GM12891 (cell line): ENCODE data around the gene ABCC1.
A peak's percentile ranks its signal among the peaks of the same experiment; 100 is the strongest.

ENCODE experiments used
- DNase-seq: peaks from one replicate; pipeline ENCODE4 v3.0.0; 2011; ENCODE audit warnings: low spot score; ENCODE audit not compliant: insufficient read length
- FAIRE-seq: peaks from 2 replicates; lab custom pipeline; 2011; peaks lifted over from hg19 to GRCh38; lab: Jason Lieb, UNC
- PAX5 ChIP-seq: IDR thresholded peaks from 2 replicates; pipeline ENCODE4 v1.6.1; 2011; ENCODE audit warnings: low read length, moderate library complexity, mild to moderate bottlenecking; ENCODE audit not compliant: insufficient read depth, severe bottlenecking
- POLR2A ChIP-seq: IDR thresholded peaks from 2 replicates; pipeline ENCODE4 v1.6.1; 2011; ENCODE audit warnings: low read depth, low read length, control low read depth
- POLR2AphosphoS5 ChIP-seq: IDR thresholded peaks from 2 replicates; pipeline ENCODE4 v1.6.1; 2011; ENCODE audit warnings: low read depth, low read length, control low read depth
- POU2F2 ChIP-seq: IDR thresholded peaks from 2 replicates; pipeline ENCODE4 v1.6.1; 2011; ENCODE audit warnings: low read depth, mild to moderate bottlenecking, control low read depth, low read length, moderate library complexity
- SPI1 ChIP-seq: IDR thresholded peaks from 2 replicates; pipeline ENCODE4 v1.6.1; 2011; ENCODE audit warnings: low read depth, low read length, control low read depth
- TAF1 ChIP-seq: IDR thresholded peaks from 2 replicates; pipeline ENCODE4 v1.6.1; 2011; ENCODE audit warnings: low read depth, low read length, control low read depth

ABCC1 gene

DNA sequence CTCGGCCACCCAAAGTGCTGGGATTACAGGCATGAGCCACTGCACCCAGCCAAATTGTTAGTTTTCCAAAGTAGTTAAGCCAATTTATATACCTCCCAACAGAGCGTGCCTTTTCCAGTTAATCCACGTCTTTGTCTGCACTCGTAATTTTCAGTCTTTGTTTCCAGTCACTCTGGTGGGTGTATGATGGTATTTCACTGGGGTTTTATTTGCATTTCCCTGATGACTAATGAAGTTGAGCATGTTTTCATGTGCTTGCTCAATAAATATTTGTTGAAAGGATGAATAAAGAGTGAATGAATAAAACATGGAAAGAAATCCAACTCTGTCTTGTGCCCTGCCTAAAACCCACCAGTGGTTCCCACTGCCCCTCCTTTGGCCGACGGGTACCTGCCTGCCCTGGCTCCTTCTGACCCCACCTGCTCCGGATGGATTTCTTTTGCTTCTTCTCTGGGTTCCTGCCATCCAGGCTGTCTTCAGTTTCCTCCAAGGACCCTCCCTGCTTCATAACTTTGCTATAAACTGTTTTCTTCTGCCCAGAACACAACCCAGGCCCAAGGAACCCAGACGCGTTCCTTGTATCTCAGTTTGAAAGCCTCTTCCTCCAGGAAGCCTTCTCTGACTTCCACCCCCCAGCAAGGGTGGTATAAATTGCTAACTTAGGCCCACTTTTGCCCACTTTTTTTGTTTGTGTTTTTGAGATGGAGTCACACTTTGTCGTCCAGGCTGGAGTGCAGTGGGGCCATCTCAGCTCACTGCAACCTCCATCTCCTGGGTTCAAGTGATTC is 3.0 kb upstream of the ABCC1 start:
- FAIRE-seq: no peak
- no peak for DNase-seq
- TF ChIP-seq SPI1 (no peak), TAF1 (no peak), POU2F2 (no peak), POLR2AphosphoS5 (no peak), PAX5 (no peak), POLR2A (no peak)

DNA sequence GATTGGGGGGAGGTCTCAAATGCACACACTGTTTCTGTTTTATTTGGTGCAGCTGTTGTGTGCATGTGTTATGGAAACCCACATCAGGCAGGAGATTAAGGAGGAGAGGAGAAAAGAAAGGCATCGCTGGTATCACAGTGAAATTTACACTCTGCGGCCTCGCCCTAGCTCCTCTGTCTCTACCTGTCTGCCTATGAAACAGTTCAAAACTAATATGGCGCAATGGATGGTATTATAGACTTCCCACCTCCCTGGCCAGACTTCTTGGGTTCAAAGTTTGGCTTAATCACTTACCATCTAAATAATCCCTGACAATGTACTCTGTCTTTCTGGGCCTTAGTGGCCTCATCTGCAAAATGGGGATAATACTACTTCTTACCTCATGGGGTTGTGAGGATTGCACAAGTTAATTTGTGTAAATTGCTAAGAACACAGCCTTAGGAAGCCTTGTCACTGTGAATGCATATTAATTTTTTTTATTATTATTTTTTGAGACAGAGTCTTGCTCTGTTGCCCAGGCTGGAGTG is 1.4 kb upstream of the ABCC1 start:
- no peak for DNase-seq
- FAIRE-seq: no peak
- TF ChIP-seq POLR2A (no peak), TAF1 (no peak), POLR2AphosphoS5 (no peak), PAX5 (no peak), POU2F2 (no peak), SPI1 (no peak)

DNA sequence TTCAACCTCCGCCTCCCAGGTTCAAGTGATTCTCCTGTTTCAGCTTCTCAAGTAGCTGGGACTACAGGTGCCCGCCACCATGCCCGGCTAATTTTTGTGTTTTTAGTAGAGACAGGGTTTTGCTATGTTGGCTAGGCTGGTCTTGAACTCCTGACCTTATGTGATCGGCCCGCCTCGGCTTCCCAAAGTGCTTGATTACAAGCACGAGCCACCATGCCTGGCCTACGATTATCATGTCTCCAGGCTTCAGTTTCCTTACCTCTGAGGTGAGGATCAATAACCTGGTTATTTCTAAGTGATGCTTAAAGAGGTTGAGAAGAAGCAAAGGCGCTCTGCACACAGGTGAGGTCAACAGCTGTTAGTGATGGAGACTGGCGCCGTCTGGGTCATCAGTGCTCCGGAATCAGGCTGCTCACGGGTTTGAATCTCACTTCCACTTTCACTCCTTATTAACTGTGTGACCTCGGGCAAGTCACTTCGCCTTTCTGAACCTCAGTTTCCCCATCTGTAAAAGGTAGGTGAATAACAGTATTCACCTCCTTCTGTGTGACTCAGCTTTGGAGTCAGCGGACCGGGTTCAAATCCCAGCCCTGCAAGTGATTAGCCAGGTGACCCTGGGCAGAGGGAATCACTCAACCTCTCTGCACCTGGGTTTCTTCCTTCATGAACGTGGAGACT is 745 bp upstream of the ABCC1 start:
- DNase-seq (peak; percentile 48), FAIRE-seq (peak; percentile 60)
- TF ChIP-seq POU2F2: no peak
- TF ChIP-seq TAF1: no peak
- no peak for TF ChIP-seq POLR2A
- TF ChIP-seq POLR2AphosphoS5: no peak
- no peak for TF ChIP-seq PAX5
- peak; percentile 74 for TF ChIP-seq SPI1

- TF ChIP-seq POLR2AphosphoS5 (peak; percentile 26; the same call in 1 of the 2 replicates), PAX5 (no peak)
- DNase-seq (no peak), FAIRE-seq (peak; percentile 59)
Measured at GRCh38 chr16:15950161-15950854, 892 bp downstream of the ABCC1 start.

GRCh38 chr16:15950869-15951268 is 1.5 kb downstream of the ABCC1 start:
- TF ChIP-seq TAF1: no peak
- TF ChIP-seq POLR2A: no peak
- TF ChIP-seq PAX5: no peak
- TF ChIP-seq SPI1: no peak
- TF ChIP-seq POU2F2: no peak
- TF ChIP-seq POLR2AphosphoS5: no peak
- FAIRE-seq (no peak), DNase-seq (no peak)

DNA sequence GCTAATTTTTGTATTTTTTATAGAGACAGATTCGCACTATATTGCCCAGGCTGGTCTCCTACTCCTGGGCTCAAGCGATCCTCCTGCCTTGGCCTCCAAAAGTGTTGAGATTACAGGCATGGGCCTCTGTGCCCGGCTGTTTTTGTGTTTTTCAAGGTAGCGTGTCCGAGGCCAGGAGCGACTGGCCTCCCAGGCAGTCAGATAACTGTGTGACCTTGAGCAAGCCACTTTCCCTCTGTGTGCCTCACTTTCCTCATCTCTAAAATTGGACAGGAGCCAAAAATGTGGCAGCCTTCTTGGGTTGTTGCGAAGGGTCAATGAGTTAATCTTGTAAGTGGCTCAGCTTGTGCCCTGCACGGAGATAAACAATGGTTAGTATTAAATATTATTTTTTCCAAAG is 2.4 kb downstream of the ABCC1 start:
- no peak for TF ChIP-seq POLR2AphosphoS5
- TF ChIP-seq TAF1: no peak
- no peak for TF ChIP-seq SPI1
- TF ChIP-seq POLR2A: no peak
- no peak for TF ChIP-seq PAX5
- no peak for TF ChIP-seq POU2F2
- DNase-seq: no peak
- no peak for FAIRE-seq

DNA sequence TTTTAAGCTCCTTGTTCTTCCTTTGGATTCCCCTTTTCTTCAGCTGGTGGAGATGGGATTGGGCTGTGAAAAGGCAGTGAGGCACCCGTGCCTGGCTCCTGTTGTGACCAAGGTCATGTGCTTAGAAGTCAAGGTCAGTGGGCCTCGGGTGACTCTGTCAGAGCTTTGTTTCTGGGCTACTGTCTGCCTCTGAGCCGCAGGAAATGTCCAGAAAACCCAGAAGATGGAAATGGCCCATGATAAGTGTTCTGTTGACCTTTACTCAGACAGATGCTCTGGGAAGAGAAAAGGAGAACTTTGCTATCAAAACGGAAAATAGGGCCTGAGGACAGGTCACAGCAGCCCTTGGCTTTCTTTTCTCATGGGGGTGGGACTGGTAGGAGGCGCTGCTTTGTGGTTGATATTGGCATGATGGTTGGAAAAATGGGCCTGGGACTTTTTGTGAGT is 2.9 kb downstream of the ABCC1 start:
- DNase-seq: no peak
- TF ChIP-seq POU2F2 (no peak), POLR2AphosphoS5 (no peak), TAF1 (no peak), POLR2A (no peak), PAX5 (no peak), SPI1 (no peak)
- no peak for FAIRE-seq

- TF ChIP-seq SPI1: no peak
- no peak for TF ChIP-seq TAF1
- TF ChIP-seq PAX5: no peak
- no peak for TF ChIP-seq POLR2A
- TF ChIP-seq POU2F2: no peak
- no peak for TF ChIP-seq POLR2AphosphoS5
- FAIRE-seq (no peak), DNase-seq (no peak)
Measured at GRCh38 chr16:15953477-15953876, 4.1 kb downstream of the ABCC1 start.
